NCI-H1105 treated with DMSO at 0.1 percent for 48 hours (cell line): ENCODE data around the gene KLHL26.

Source experiments
- DNase-seq: peaks from one replicate; lab custom pipeline; 2025; lab: John Stamatoyannopoulos, UW

KLHL26 gene

GRCh38 chr19:18603255-18603957, 33.4 kb upstream of the KLHL26 start:
- no peak for DNase-seq

GRCh38 chr19:18603958-18604819, 32.6 kb upstream of the KLHL26 start:
- DNase-seq, result no peak

- no peak for DNase-seq
These were observed 32.0 kb upstream of the KLHL26 start for GRCh38 chr19:18604820-18605159.

- DNase-seq, result no peak
These were observed 31.7 kb upstream of the KLHL26 start for GRCh38 chr19:18605196-18605545.

GRCh38 chr19:18605546-18606280, 31.1 kb upstream of the KLHL26 start:
- DNase-seq, result no peak

GRCh38 chr19:18606281-18607225, 30.3 kb upstream of the KLHL26 start, which contains the start of gene CRLF1:
TSS of gene CRLF1 (minus strand) at chr19:18606799. CDS start at chr19:18606656, 143 bp downstream.
- DNase-seq, result no peak

- no peak for DNase-seq
These were observed 29.4 kb upstream of the KLHL26 start for GRCh38 chr19:18607226-18608101.

- no peak for DNase-seq
These were observed 28.6 kb upstream of the KLHL26 start for GRCh38 chr19:18608102-18608804.

- no peak for DNase-seq
These were observed 27.8 kb upstream of the KLHL26 start for GRCh38 chr19:18608805-18609716.

- DNase-seq, result no peak
These were observed 27.1 kb upstream of the KLHL26 start for GRCh38 chr19:18609717-18610051.

- DNase-seq, result no peak
These were observed 26.6 kb upstream of the KLHL26 start for GRCh38 chr19:18610245-18610555.

- no peak for DNase-seq
These were observed 26.1 kb upstream of the KLHL26 start for GRCh38 chr19:18610556-18611326.

GRCh38 chr19:18611327-18612050, 25.3 kb upstream of the KLHL26 start:
- DNase-seq, result no peak

GRCh38 chr19:18612051-18612771, 24.6 kb upstream of the KLHL26 start:
- no peak for DNase-seq

- peak; percentile 26 for DNase-seq
These were observed 23.8 kb upstream of the KLHL26 start, which contains the start of gene TMEM59L for GRCh38 chr19:18612772-18613588. TSS of gene TMEM59L (plus strand) at chr19:18612870. CDS start at chr19:18612959, 89 bp downstream.
